NCI-H345 (cell line): ENCODE measurements around the gene TRIP12.
"Not testable (repeated sequence)": the region's sequence is repeated elsewhere in the genome, so short reads cannot be mapped to it uniquely, and the experiment has no call there.

ENCODE experiments used
- DNase-seq: peaks from one replicate; lab custom pipeline; 2025; lab: John Stamatoyannopoulos, UW

The TRIP12 gene

DNA sequence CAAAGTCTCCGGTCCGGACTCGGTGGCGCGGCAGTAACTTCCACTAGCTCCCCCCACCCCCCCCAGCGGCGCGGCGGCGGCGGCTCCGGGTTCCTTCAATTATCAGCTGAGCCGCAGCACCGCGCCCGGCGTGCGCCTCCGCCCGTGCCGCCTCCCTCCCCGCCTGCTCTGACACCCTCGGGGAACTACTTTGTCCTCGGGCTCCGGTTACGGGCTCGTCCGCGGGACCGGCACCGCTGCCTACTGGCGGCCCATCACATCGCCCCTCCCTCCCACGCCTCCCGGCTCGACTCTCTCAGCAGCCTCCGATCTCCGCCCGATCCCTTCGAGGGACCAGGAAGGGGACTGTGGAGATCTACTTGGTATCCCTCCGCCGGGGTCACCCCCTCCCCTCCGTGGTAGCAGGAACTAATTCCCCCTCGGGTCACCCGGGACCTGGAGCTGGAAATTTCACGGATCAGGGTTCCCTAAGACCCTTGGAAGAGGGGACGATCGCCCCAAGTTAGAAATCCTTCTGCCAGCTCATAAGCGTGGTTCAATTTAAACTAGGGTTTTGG lies at the start of gene TRIP12:
Gene TRIP12, minus strand, starts transcription at position 118 of the 557 bp plus-strand sequence. CDS start 41,930 bp downstream, outside the sequence.
- peak; percentile 94 for DNase-seq

GRCh38 chr2:229971298-229971790 lies 49.5 kb upstream of the TRIP12 start:
- DNase-seq: no peak

- DNase-seq: no peak
These were observed 48.6 kb upstream of the TRIP12 start for GRCh38 chr2:229970406-229970805.

DNA sequence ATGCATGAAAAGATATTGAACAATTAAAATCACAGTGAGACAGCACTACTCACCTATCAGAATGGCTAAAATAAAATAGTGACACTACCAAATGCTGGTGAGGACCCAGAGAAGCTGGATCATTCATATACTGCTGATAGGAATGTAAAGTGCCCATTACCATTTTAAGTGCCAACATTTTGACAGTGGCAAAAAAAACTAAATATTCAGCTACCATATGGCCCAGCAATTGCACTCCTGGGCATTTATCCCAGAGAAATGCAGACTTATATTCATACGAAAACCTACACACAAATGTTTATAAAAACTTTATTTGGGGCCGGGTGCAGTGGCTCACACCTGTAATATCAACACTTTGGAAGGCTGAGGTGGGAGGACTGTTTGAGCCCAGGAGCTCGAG lies 48.1 kb upstream of the TRIP12 start:
- DNase-seq: no peak

DNA sequence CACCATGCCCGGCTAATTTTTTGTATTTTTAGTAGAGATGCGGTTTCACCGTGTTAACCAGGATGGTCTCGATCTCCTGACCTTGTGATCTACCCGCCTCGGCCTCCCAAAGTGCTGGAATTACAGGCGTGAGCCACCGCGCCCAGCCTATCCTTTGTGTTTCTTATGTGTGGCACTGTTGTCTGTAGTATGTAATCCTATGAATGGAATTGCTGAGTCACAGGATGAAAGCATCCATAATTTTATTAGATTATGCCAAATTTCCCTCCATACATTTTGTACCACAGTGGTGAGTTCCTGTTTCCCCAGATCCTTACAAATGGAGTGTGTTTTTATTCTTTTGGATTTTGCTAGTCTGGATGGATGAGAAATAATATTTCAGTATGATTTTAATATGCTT lies 41.8 kb upstream of the TRIP12 start:
- DNase-seq: not testable (repeated sequence)

GRCh38 chr2:229956491-229956890 lies 34.7 kb upstream of the TRIP12 start:
- DNase-seq: no peak

DNA sequence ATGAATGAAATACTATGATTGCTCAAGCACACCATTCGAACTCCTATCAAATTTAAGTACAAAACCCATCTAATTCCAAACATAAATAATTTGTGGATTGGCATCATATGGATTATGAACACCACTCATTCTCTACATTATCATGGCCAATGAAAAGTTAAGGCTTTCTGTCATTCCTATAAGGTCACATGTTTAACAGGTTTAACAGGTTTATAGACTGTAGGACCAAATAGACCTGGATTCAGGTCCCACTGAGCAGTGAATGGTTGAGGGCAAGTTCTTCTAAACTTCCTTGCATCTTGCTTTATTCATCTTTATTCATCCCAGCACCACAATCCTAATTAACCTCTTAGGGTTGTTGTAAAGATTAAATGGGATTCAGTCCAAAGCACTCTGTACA lies 33.9 kb upstream of the TRIP12 start:
- DNase-seq: no peak

- DNase-seq: no peak
These were observed 30.5 kb upstream of the TRIP12 start for GRCh38 chr2:229952256-229952835.

DNA sequence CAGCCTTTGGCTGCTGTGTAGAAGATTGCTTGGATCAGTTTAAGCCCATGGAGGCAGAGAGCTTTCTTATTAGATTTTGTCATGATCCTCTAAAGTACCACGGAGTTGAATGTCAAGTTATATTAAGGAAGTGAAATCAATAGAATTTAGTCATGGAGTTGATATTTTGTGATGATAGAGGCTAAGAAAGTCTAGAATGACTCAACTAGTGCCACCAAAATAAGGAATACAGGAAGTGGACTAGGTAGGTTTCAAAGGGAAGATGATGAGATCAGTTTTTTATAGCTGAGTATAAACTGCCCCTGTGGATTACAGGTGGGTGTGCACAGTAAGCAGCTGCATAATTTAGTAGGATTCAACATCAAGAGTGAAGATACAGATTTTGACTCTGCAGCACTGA lies 25.7 kb upstream of the TRIP12 start:
- no peak for DNase-seq

DNA sequence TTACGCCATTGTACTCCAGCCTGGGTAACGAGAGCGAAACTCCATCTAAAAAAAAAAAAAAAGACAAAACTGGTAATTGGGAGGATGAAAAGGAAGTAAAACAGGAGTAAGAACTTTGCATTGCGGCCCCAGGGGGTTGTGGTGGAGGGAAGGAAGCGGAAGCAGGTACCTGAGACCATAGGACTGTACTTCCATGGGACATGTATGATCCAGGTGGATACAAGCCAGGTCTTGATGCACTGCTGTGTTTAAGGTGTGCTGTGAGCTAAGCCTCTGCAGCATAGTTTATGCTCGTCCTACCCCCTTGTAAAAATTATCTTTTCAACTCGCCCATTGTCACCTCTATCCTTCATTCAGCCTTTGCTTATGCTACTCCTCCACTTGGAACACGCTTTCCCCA lies 24.2 kb upstream of the TRIP12 start:
- DNase-seq: no peak

- no peak for DNase-seq
These were observed 22.1 kb upstream of the TRIP12 start for GRCh38 chr2:229943770-229944449.

GRCh38 chr2:229943171-229943570 lies 21.4 kb upstream of the TRIP12 start:
- DNase-seq: no peak

- DNase-seq: no peak
These were observed 20.9 kb upstream of the TRIP12 start for GRCh38 chr2:229942671-229943070.

DNA sequence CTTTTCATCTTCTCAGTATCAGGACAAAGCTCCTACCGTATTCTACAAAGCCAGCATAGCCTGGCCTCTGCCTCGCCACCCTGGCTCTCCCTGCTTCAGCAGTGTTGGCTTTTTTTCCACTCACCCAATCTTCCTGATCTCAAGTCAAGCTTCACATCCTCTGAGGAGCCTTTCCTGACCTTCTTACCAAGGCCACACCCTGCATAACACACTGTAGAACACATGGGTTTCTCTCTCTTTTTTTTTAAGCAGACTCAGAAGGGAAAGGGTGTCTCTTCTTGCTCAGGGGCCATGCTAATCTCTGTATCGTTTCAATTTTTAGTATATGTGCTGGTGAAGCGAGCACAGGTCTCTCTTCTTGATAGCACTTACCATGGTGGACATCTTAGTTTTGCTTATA lies 15.7 kb upstream of the TRIP12 start:
- no peak for DNase-seq

- no peak for DNase-seq
These were observed 9.4 kb upstream of the TRIP12 start for GRCh38 chr2:229931241-229931640.

- DNase-seq: no peak
These were observed 8.8 kb upstream of the TRIP12 start for GRCh38 chr2:229930656-229931055.

- DNase-seq: no peak
These were observed 6.1 kb upstream of the TRIP12 start for GRCh38 chr2:229927817-229928321.

DNA sequence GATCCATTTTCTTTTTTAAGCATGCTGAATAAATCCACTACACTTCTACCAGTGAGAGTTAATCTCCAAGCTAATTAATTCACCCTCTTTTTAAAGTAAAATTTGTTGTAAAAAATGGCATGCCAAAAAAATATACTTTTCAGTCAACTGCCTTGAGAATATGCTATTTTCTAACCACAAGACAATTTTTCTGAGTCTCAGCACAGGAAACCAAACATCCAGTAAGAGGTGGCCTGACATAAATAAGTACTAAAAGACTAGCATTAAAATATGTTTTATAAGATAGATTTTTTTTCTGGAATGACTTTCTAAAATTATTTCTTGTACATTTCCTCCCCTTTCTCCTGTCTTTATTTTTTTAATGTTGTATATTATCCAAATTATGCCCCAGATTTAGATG lies 3.4 kb upstream of the TRIP12 start:
- DNase-seq: no peak

GRCh38 chr2:229924541-229924940 lies 2.7 kb upstream of the TRIP12 start:
- DNase-seq: not testable (repeated sequence)

DNA sequence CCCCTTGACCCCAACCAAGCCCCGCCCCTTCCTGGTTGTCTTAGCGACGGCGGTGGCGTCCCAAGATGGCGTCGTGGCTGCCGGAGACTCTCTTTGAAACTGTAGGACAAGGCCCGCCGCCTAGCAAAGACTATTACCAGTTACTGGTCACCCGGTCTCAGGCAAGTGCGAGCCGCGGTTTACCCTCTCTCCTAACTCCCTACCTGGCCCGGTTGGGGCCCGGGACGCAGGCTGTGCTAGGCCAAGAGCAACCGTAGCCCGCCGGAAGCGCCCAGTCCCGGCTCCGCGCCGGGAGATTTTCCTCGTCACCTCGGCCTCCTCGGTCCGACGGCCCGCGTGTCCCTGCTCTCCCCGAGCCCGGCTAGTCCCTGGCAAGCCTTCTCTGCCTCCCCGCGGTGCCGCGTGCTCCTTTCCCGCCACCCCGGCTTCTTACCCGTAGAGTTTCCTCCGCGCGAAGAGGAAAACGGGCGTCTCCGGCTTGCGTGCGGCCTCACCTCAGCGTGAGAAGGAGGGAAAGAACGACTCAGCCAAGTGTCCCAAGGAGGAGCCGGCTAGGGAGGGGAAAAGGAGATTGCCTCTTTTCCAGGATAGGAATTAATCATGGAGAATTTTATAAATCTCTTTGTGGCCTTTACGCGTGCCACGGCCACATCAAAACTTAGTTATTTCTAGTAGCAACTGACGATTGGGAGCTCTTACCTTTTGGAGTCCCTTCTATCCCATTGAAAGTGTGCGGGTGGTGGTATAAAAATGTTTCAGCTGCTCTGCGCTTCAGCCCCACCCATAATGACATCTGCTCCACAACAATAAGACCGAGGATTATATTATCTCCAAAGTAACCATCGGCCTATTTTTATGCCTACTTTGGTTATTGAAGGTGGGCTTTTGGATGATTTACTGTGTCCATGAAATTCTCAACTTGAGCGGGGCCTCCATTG lies 909 bp upstream of the TRIP12 start, which contains the start of gene FBXO36:
Gene FBXO36, plus strand, starts transcription at position 55 of the 938 bp plus-strand sequence. Its CDS starts 11 bp downstream, at position 66.
- peak; percentile 92 for DNase-seq

- peak; percentile 72 for DNase-seq
These were observed 513 bp downstream of the TRIP12 start for GRCh38 chr2:229921101-229921891.
